K562 (cell line): ENCODE results near the gene SPIRE1. TPM values are rescaled to one million over a fixed set of nuclear protein-coding genes. Genes with fewer than 3 reads are reported as not detected.
A peak's percentile ranks its signal among the peaks of the same experiment; 100 is the strongest.

Experiments used
- CEBPG ChIP-seq, 3 experiments: fragments of 200-800 bp in 1 of 3; sonication (Bioruptor generic) in 1 of 3; sonication (generic) in 1 of 3; formaldehyde crosslinking in 1 of 3; IDR thresholded peaks in 2 of 3; conservative IDR thresholded peaks in 1 of 3; 2 replicates each; pipeline versions ENCODE4 v1.6.1 to v1.8.0; 2016 to 2022; ENCODE audit warnings: missing compliant biosample characterization in 2 of 3, missing genetic modification characterization in 2 of 3, mild to moderate bottlenecking in 1 of 3, missing genetic modification reagents in 1 of 3
- COPS2 ChIP-seq: fragments of 450-650 bp; conservative IDR thresholded peaks from 2 replicates; pipeline ENCODE4 v1.6.1; 2016; ENCODE audit warnings: mild to moderate bottlenecking, moderate library complexity
- DIDO1 ChIP-seq: fragments of 450-650 bp; IDR thresholded peaks from 2 replicates; pipeline ENCODE4 v1.6.1; 2016; ENCODE audit warnings: low read depth, missing biosample characterization, missing genetic modification characterization
- ETV1 ChIP-seq: fragments of 450-650 bp; conservative IDR thresholded peaks from 2 replicates; pipeline ENCODE4 v1.6.1; 2016; ENCODE audit warnings: missing genetic modification characterization, control low read depth, low read depth, missing compliant biosample characterization
- FOXJ3 ChIP-seq: sonication (generic); formaldehyde crosslinking; IDR thresholded peaks from 2 replicates; pipeline ENCODE4 v1.4.0; 2020; ENCODE audit warnings: mild to moderate bottlenecking, missing genetic modification reagents
- FOXK1 ChIP-seq: sonication (generic); formaldehyde crosslinking; IDR thresholded peaks from 2 replicates; pipeline ENCODE4 v1.8.0; 2022; ENCODE audit warnings: missing genetic modification reagents, mild to moderate bottlenecking, borderline replicate concordance
- HMG20B ChIP-seq: fragments of 250-450 bp; sonication (Bioruptor Pico); IDR thresholded peaks from 2 replicates; pipeline ENCODE4 v1.5.0; 2021; ENCODE audit warnings: mild to moderate bottlenecking
- KAT8 ChIP-seq: fragments of 450-650 bp; IDR thresholded peaks from 2 replicates; pipeline ENCODE4 v1.6.1; 2016; ENCODE audit warnings: low read depth, mild to moderate bottlenecking
- KDM5B ChIP-seq: fragments of 200-600 bp; sonication (generic); IDR thresholded peaks from 2 replicates; pipeline ENCODE4 v1.6.1; 2012; ENCODE audit warnings: low read depth, mild to moderate bottlenecking, moderate library complexity, low read length, control low read depth, inconsistent platforms; ENCODE audit not compliant: insufficient replicate concordance
- LCOR ChIP-seq: sonication (generic); formaldehyde crosslinking; IDR thresholded peaks from 2 replicates; pipeline ENCODE4 v1.8.0; 2022; ENCODE audit warnings: mild to moderate bottlenecking, missing genetic modification reagents
- MNT ChIP-seq, 2 experiments: fragments of 450-650 bp; conservative IDR thresholded peaks; 2 replicates each; pipeline ENCODE4 v1.6.1; 2017; ENCODE audit warnings: mild to moderate bottlenecking in 2 of 2, moderate library complexity in 2 of 2
- MTA1 ChIP-seq: fragments of 450-650 bp; IDR thresholded peaks from 2 replicates; pipeline ENCODE4 v1.6.1; 2017; ENCODE audit warnings: borderline replicate concordance
- MYBL2 ChIP-seq, 2 experiments: fragments of 450-650 bp in 1 of 2; sonication (generic) in 1 of 2; formaldehyde crosslinking in 1 of 2; IDR thresholded peaks; 2 replicates each; pipeline versions ENCODE4 v1.6.1 to v1.8.1; 2017 to 2022; ENCODE audit warnings: borderline replicate concordance in 1 of 2, inconsistent platforms in 1 of 2, low read depth in 1 of 2, mild to moderate bottlenecking in 1 of 2, missing genetic modification reagents in 1 of 2, moderate library complexity in 1 of 2
- RCOR1 ChIP-seq, 2 experiments: IDR thresholded peaks; 2 replicates each; pipeline ENCODE4 v1.6.1; 2012; ENCODE audit warnings: low read depth in 2 of 2, low read length in 2 of 2, borderline replicate concordance in 1 of 2, improper control_type of control experiment in 1 of 2
- SMARCA4 ChIP-seq: fragments of 450-650 bp; IDR thresholded peaks from 2 replicates; pipeline ENCODE4 v1.6.1; 2016
- TFAP4 ChIP-seq: sonication (generic); formaldehyde crosslinking; IDR thresholded peaks from 2 replicates; pipeline ENCODE4 v1.8.0; 2022; ENCODE audit warnings: missing genetic modification reagents, mild to moderate bottlenecking, moderate library complexity, borderline replicate concordance
- TOE1 ChIP-seq, 2 experiments: fragments of 450-650 bp in 1 of 2; sonication (generic) in 1 of 2; formaldehyde crosslinking in 1 of 2; IDR thresholded peaks; 2 replicates each; pipeline versions ENCODE4 v1.7.1 to v1.8.0; 2016 to 2022; ENCODE audit warnings: borderline replicate concordance in 2 of 2, mild to moderate bottlenecking in 2 of 2, antibody characterized with exemption in 1 of 2, inconsistent platforms in 1 of 2, low read depth in 1 of 2, missing genetic modification reagents in 1 of 2, moderate library complexity in 1 of 2
- U2AF1 ChIP-seq: fragments of 200-400 bp; formaldehyde crosslinking; optimal IDR thresholded peaks from 2 replicates; pipeline ENCODE3; 2017; ENCODE audit warnings: mild to moderate bottlenecking, low read depth, low read length, moderate library complexity
- ZBTB12 ChIP-seq: fragments of 250-450 bp; sonication (Bioruptor Pico); IDR thresholded peaks from 2 replicates; pipeline ENCODE4 v1.4.0; 2020
- ZFP30 ChIP-seq: fragments of 250-450 bp; sonication (Bioruptor Pico); IDR thresholded peaks from 2 replicates; pipeline ENCODE4 v1.8.0; 2022; ENCODE audit warnings: moderate library complexity, mild to moderate bottlenecking, inconsistent platforms, borderline replicate concordance
- ZNF511 ChIP-seq: sonication (generic); formaldehyde crosslinking; IDR thresholded peaks from 2 replicates; pipeline ENCODE4 v1.8.0; 2022; ENCODE audit warnings: mild to moderate bottlenecking, missing genetic modification reagents
- polyA plus RNA-seq, 8 experiments: library from polyadenylated mRNA; depleted of rRNA in 4 of 8; stranded (reverse) in 5 of 8; unstranded in 3 of 8; fragments of >200 nt; fragmentation: Nextera tagmentation in 2 of 8; fragmentation: Illumina TruSeq in 1 of 8; extraction: Ambion mirVana in 2 of 8; extraction: Trizol in 1 of 8; gene quantifications; 2 replicates each; pipeline versions ENCODE4 v1.2.1 to v1.2.3, GENCODE V29; 2011 to 2014; ENCODE audit warnings: inconsistent platforms in 1 of 8, missing spikeins in 1 of 8
- total RNA-seq, 7 experiments: library from RNA; depleted of rRNA in 6 of 7; stranded (reverse); fragments of >200 nt in 6 of 7; fragmentation: Illumina TruSeq in 2 of 7; extraction: Trizol in 2 of 7; gene quantifications; 2 replicates each; pipeline versions ENCODE4 v1.2.1 to v1.2.3, GENCODE V29; 2011 to 2021; ENCODE audit warnings: low replicate concordance in 1 of 7

The SPIRE1 gene
- total and polyA plus RNA-seq, 9 of the 15 experiments (the other 6 are each of a cell fraction or from before 2014, with no cell fraction given), result 2.9 to 14.0 (median 10.2) TPM

GRCh38 chr18:12702221-12703095 lies 44.6 kb upstream of the SPIRE1 start, which contains the start of the genes CEP76 and PSMG2 (continued):
- TF ChIP-seq ZNF511 (CRISPR knock-in tag) (peak; percentile 83), ETV1 (0 out of 2 replicates have a peak, but pooled peaks have one; percentile 35), U2AF1 (peak; percentile 97), MTA1 (peak; percentile 95), TFAP4 (CRISPR knock-in tag) (peak; percentile 88), DIDO1 (tag) (peak; percentile 87), SMARCA4 (0 out of 2 replicates have a peak, but pooled peaks have one; percentile 11), COPS2 (no peak), KDM5B (peak; percentile 94), ZFP30 (CRISPR knock-in tag) (no peak), RCOR1 (IDR thresholded peaks at IDR 0.05; ENCODE audit: borderline replicate concordance in 1 of 2, low read depth in 2 of 2, low read length in 2 of 2) (0 out of 4 replicates have a peak, but pooled peaks of 1 of the 2 experiments have one; percentile 4), LCOR (peak; percentile 84), TOE1 (IDR thresholded peaks at IDR 0.05; ENCODE audit: borderline replicate concordance) (peak; percentile 90), TOE1 (CRISPR knock-in tag; IDR thresholded peaks at IDR 0.05; ENCODE audit: borderline replicate concordance, low read depth) (no peak), HMG20B (CRISPR knock-in tag) (no peak), MNT (conservative IDR thresholded peaks at IDR 0.05) (peak; percentile 80 to 93), FOXK1 (CRISPR knock-in tag) (0 out of 2 replicates have a peak, but pooled peaks have one; percentile 34), FOXJ3 (CRISPR knock-in tag) (no peak), MYBL2 (IDR thresholded peaks at IDR 0.05; ENCODE audit: low read depth) (peak; percentile 85), MYBL2 (CRISPR knock-in tag; IDR thresholded peaks at IDR 0.05; ENCODE audit: borderline replicate concordance) (no peak), ZBTB12 (CRISPR knock-in tag) (0 out of 2 replicates have a peak, but pooled peaks have one; percentile 35), KAT8 (no peak), CEBPG (CRISPR knock-in tag; IDR thresholded peaks at IDR 0.05) (no peak), CEBPG (tag; conservative IDR thresholded peaks at IDR 0.05 in 1 of 2, IDR thresholded peaks at IDR 0.05 in 1 of 2) (no peak)
